ENCODE measurements around the gene SLC39A11.

DNA sequence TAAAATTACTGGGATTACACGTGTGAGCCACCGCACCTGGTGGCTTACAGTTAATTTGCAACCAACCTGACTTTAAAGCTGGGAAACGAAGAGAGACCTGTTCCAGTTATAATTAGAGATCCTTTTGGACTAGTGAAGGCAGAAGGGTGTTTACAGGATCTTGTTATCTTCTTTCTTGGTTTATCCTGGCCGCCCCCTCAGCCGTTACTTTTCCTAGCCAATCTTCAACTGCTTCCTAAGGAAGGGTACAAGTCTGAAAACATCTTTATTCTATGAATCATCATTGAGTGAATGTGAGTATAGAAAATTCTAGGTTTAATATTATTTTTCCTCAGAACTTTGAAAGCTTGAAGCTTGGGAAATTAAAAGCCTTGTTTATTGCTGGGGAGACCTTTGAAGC is 286.5 kb downstream of the SLC39A11 start:
- TF ChIP-seq, protein P1, sequence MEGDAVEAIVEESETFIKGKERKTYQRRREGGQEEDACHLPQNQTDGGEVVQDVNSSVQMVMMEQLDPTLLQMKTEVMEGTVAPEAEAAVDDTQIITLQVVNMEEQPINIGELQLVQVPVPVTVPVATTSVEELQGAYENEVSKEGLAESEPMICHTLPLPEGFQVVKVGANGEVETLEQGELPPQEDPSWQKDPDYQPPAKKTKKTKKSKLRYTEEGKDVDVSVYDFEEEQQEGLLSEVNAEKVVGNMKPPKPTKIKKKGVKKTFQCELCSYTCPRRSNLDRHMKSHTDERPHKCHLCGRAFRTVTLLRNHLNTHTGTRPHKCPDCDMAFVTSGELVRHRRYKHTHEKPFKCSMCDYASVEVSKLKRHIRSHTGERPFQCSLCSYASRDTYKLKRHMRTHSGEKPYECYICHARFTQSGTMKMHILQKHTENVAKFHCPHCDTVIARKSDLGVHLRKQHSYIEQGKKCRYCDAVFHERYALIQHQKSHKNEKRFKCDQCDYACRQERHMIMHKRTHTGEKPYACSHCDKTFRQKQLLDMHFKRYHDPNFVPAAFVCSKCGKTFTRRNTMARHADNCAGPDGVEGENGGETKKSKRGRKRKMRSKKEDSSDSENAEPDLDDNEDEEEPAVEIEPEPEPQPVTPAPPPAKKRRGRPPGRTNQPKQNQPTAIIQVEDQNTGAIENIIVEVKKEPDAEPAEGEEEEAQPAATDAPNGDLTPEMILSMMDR (conservative IDR thresholded peaks at IDR 0.05; ENCODE audit: low read length): no peak
- no peak for TF ChIP-seq EZH2phosphoT487 (IDR thresholded peaks at IDR 0.05; ENCODE audit: borderline replicate concordance, low read depth, low read length)

Measured in OCI-LY7 (cell line).